Measurements from ENCODE around the gene TENM3. TPM values are rescaled to one million over a fixed set of nuclear protein-coding genes. Genes with fewer than 3 reads are reported as not detected.

Gene TENM3
- total and polyA plus RNA-seq, 7 experiments from 2014 or later = not detected

DNA sequence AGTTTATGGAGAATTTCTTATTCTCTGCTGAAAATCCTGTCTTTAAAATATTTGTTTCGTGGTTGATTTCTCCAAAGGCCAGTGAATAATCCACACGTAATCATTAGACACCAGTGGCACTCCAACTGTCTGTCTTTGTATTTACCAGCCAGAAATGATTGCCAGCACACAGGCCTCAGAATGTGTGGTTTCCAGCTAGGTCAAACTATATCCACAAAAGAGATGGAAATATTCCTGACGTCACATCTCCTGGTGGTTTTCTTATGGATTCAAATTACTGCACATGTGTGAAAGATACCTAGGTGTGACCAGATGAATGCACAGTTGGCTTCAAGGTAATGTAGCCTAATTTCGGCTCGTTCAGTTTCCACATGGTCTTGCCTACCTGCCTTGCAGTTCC is 27.2 kb upstream of the TENM3 start:
- H3K27me3 Mint-ChIP-seq = peaks cover 0 to 5% (median 0%) of the 10 kb centered on the region in 5 donors
- POLR2A ChIA-PET = no interaction called here

GRCh38 chr4:182219411-182220056 is 23.7 kb upstream of the TENM3 start:
- POLR2A ChIA-PET = no interaction called here

More for the DNA sequence above, 27.2 kb upstream of the TENM3 start:
- Mint-ChIP-seq H3K27ac (no peak overlapping the region), H3K4me3 (no peak overlapping the region), H3K36me3 (no peaks in the 10 kb centered on the region), H3K4me1 (no peaks in the 10 kb centered on the region), H3K9me3 (peaks cover 0 to 5% (median 0%) of the 10 kb centered on the region in 11 donors)
- DNase-seq = no peak
- H3K27me3 ChIP-seq (ENCODE audit: control insufficient read depth in 2 of 2, insufficient read depth in 2 of 2, low read length in 2 of 2) = no peaks in the 10 kb centered on the region
- CTCF ChIA-PET = no interaction called here
- no peak overlapping the region for H3K27ac ChIP-seq (ENCODE audit: low read depth, low read length)
- no peak overlapping the region for H3K4me3 ChIP-seq (ENCODE audit: low read length)
- H3K4me1 ChIP-seq (ENCODE audit: control insufficient read depth in 2 of 2, insufficient read depth in 2 of 2, low read length in 2 of 2) = no peaks in the 10 kb centered on the region
- intact Hi-C loops (cut with micrococcal nuclease) = no loop called here
- no peak for ATAC-seq
- H3K36me3 ChIP-seq (ENCODE audit: control insufficient read depth in 2 of 3, insufficient read depth in 3 of 3, low read length in 3 of 3) = no peaks in the 10 kb centered on the region
- no peaks in the 10 kb centered on the region for H3K9me3 ChIP-seq (ENCODE audit: control insufficient read depth in 2 of 3, low read length in 3 of 3)

GRCh38 chr4:182221987-182222386 is 21.2 kb upstream of the TENM3 start:
- ATAC-seq = no peak
- Mint-ChIP-seq H3K36me3 (no peaks in the 10 kb centered on the region), H3K4me1 (no peaks in the 10 kb centered on the region), H3K9me3 (peaks cover 0 to 2% (median 0%) of the 10 kb centered on the region in 11 donors), H3K27ac (no peak overlapping the region), H3K27me3 (peaks cover 0 to 8% (median 0%) of the 10 kb centered on the region in 5 donors), H3K4me3 (no peak overlapping the region)
- H3K36me3 ChIP-seq (ENCODE audit: control insufficient read depth in 2 of 3, insufficient read depth in 3 of 3, low read length in 3 of 3) = no peaks in the 10 kb centered on the region
- no peaks in the 10 kb centered on the region for H3K27me3 ChIP-seq (ENCODE audit: control insufficient read depth in 2 of 2, insufficient read depth in 2 of 2, low read length in 2 of 2)
- H3K9me3 ChIP-seq (ENCODE audit: control insufficient read depth in 2 of 3, low read length in 3 of 3) = no peaks in the 10 kb centered on the region
- DNase-seq = no peak
- no peak overlapping the region for H3K4me3 ChIP-seq (ENCODE audit: low read length)
- POLR2A ChIA-PET = no interaction called here
- H3K4me1 ChIP-seq (ENCODE audit: control insufficient read depth in 2 of 2, insufficient read depth in 2 of 2, low read length in 2 of 2) = no peaks in the 10 kb centered on the region
- intact Hi-C loops (cut with micrococcal nuclease) = no loop called here
- H3K27ac ChIP-seq (ENCODE audit: low read depth, low read length) = no peak overlapping the region
- CTCF ChIA-PET = no interaction called here

More at GRCh38 chr4:182219411-182220056, 23.7 kb upstream of the TENM3 start:
- H3K4me1 ChIP-seq (ENCODE audit: control insufficient read depth in 2 of 2, insufficient read depth in 2 of 2, low read length in 2 of 2) = no peaks in the 10 kb centered on the region
- Mint-ChIP-seq H3K27me3 (peaks cover 0 to 4% (median 0%) of the 10 kb centered on the region in 5 donors), H3K4me1 (no peaks in the 10 kb centered on the region), H3K9me3 (peaks cover 0 to 5% (median 0%) of the 10 kb centered on the region in 11 donors), H3K27ac (no peak overlapping the region), H3K4me3 (no peak overlapping the region), H3K36me3 (no peaks in the 10 kb centered on the region)
- no peaks in the 10 kb centered on the region for H3K36me3 ChIP-seq (ENCODE audit: control insufficient read depth in 2 of 3, insufficient read depth in 3 of 3, low read length in 3 of 3)
- no peak for DNase-seq
- no peak for ATAC-seq
- no peak overlapping the region for H3K4me3 ChIP-seq (ENCODE audit: low read length)
- H3K27me3 ChIP-seq (ENCODE audit: control insufficient read depth in 2 of 2, insufficient read depth in 2 of 2, low read length in 2 of 2) = no peaks in the 10 kb centered on the region
- CTCF ChIA-PET = no interaction called here
- H3K9me3 ChIP-seq (ENCODE audit: control insufficient read depth in 2 of 3, low read length in 3 of 3) = no peaks in the 10 kb centered on the region
- H3K27ac ChIP-seq (ENCODE audit: low read depth, low read length) = no peak overlapping the region
- intact Hi-C loops (cut with micrococcal nuclease) = no loop called here

DNA sequence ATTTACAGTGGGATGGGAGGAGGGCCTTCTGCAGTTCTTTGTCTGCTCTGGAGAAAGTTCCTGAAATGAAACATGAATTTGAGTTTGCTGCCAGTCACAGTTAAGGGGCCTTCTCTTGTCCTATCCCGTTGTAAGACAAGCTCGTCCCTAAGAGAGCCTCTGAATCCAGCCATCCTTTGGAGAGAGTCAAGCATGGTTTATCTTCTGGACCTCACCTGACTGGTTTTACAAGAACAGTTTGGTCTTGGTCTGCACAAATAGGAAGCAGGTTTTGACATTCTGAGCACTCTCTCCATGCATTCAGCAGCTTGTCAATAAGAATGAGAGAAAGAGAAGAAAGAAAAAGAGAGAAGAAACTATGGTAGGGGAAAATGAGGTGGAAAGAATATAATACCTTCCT is 20.4 kb upstream of the TENM3 start:
- Histone ChIP-seq H3K27ac (ENCODE audit: low read depth, low read length) (no peak overlapping the region), H3K4me1 (ENCODE audit: control insufficient read depth in 2 of 2, insufficient read depth in 2 of 2, low read length in 2 of 2) (no peaks in the 10 kb centered on the region), H3K27me3 (ENCODE audit: control insufficient read depth in 2 of 2, insufficient read depth in 2 of 2, low read length in 2 of 2) (no peaks in the 10 kb centered on the region), H3K36me3 (ENCODE audit: control insufficient read depth in 2 of 3, insufficient read depth in 3 of 3, low read length in 3 of 3) (no peaks in the 10 kb centered on the region), H3K4me3 (ENCODE audit: low read length) (no peak overlapping the region), H3K9me3 (ENCODE audit: control insufficient read depth in 2 of 3, low read length in 3 of 3) (no peaks in the 10 kb centered on the region)
- ChIA-PET CTCF (no interaction called here), POLR2A (no interaction called here)
- Mint-ChIP-seq H3K4me1 (no peaks in the 10 kb centered on the region), H3K27me3 (peaks cover 0 to 8% (median 0%) of the 10 kb centered on the region in 5 donors), H3K36me3 (no peaks in the 10 kb centered on the region), H3K9me3 (peaks cover 0 to 2% (median 0%) of the 10 kb centered on the region in 11 donors), H3K27ac (no peak overlapping the region), H3K4me3 (no peak overlapping the region)
- no peak for ATAC-seq
- intact Hi-C loops (cut with micrococcal nuclease) = no loop called here
- DNase-seq = no peak

- ChIA-PET POLR2A (no interaction called here), CTCF (no interaction called here)
- Mint-ChIP-seq H3K4me1 (no peaks in the 10 kb centered on the region), H3K4me3 (no peak overlapping the region), H3K36me3 (no peaks in the 10 kb centered on the region), H3K27ac (no peak overlapping the region), H3K27me3 (peaks cover 0 to 8% (median 0%) of the 10 kb centered on the region in 5 donors), H3K9me3 (peaks cover 0 to 2% (median 0%) of the 10 kb centered on the region in 11 donors)
- no peak for DNase-seq
- H3K27ac ChIP-seq (ENCODE audit: low read depth, low read length) = no peak overlapping the region
- intact Hi-C loops (cut with micrococcal nuclease) = no loop called here
- no peak overlapping the region for H3K4me3 ChIP-seq (ENCODE audit: low read length)
- H3K4me1 ChIP-seq (ENCODE audit: control insufficient read depth in 2 of 2, insufficient read depth in 2 of 2, low read length in 2 of 2) = no peaks in the 10 kb centered on the region
- no peaks in the 10 kb centered on the region for H3K27me3 ChIP-seq (ENCODE audit: control insufficient read depth in 2 of 2, insufficient read depth in 2 of 2, low read length in 2 of 2)
- ATAC-seq = no peak
- no peaks in the 10 kb centered on the region for H3K9me3 ChIP-seq (ENCODE audit: control insufficient read depth in 2 of 3, low read length in 3 of 3)
- no peaks in the 10 kb centered on the region for H3K36me3 ChIP-seq (ENCODE audit: control insufficient read depth in 2 of 3, insufficient read depth in 3 of 3, low read length in 3 of 3)
These were observed 19.5 kb upstream of the TENM3 start for GRCh38 chr4:182223708-182224107.

- ChIA-PET POLR2A (no interaction called here), CTCF (no interaction called here)
- Mint-ChIP-seq H3K27me3 (peaks cover 0 to 6% (median 0%) of the 10 kb centered on the region in 5 donors), H3K27ac (no peak overlapping the region), H3K4me3 (no peak overlapping the region), H3K9me3 (peaks cover 0 to 2% (median 0%) of the 10 kb centered on the region in 11 donors), H3K36me3 (no peaks in the 10 kb centered on the region), H3K4me1 (no peaks in the 10 kb centered on the region)
- Histone ChIP-seq H3K4me3 (ENCODE audit: low read length) (no peak overlapping the region), H3K4me1 (ENCODE audit: control insufficient read depth in 2 of 2, insufficient read depth in 2 of 2, low read length in 2 of 2) (no peaks in the 10 kb centered on the region), H3K36me3 (ENCODE audit: control insufficient read depth in 2 of 3, insufficient read depth in 3 of 3, low read length in 3 of 3) (no peaks in the 10 kb centered on the region), H3K9me3 (ENCODE audit: control insufficient read depth in 2 of 3, low read length in 3 of 3) (no peaks in the 10 kb centered on the region), H3K27ac (ENCODE audit: low read depth, low read length) (no peak overlapping the region), H3K27me3 (ENCODE audit: control insufficient read depth in 2 of 2, insufficient read depth in 2 of 2, low read length in 2 of 2) (no peaks in the 10 kb centered on the region)
- DNase-seq (no peak), ATAC-seq (no peak)
- intact Hi-C loops (cut with micrococcal nuclease) = no loop called here
These were observed 18.9 kb upstream of the TENM3 start for GRCh38 chr4:182224192-182224850.
